OCI-LY7 (cell line): ENCODE results near the gene EPSTI1. TPM values are rescaled to one million over a fixed set of nuclear protein-coding genes. Genes with fewer than 3 reads are reported as not detected.

ENCODE experiments used
- BruUV-seq: library from RNA; stranded (reverse); fragments of 400-500 nt; replicated peaks from 2 replicates; lab custom pipeline; 2021; lab: Mats Ljungman, UMichigan
- CTCF ChIA-PET: fragments of 300-600 bp; sonication (Branson Sonifier 250); formaldehyde crosslinking; loops from one replicate; lab custom pipeline; 2022; ENCODE audit warnings: antibody characterized with exemption; ENCODE audit not compliant: unreplicated experiment; lab: Charles Lee
- POLR2A ChIA-PET: fragments of 300-600 bp; sonication (Branson Sonifier 250); formaldehyde crosslinking; loops from one replicate; lab custom pipeline; 2022; ENCODE audit warnings: antibody characterized with exemption; lab: Charles Lee
- DNase-seq: peaks from one replicate; pipeline ENCODE4 v3.0.0-alpha.2; 2015; ENCODE audit warnings: low spot score
- H2AFZ ChIP-seq: fragments of 200-600 bp; sonication (generic), shearing (Covaris generic); 2 replicates; pipeline ENCODE4 v1.6.1; 2014; ENCODE audit warnings: mild to moderate bottlenecking, antibody characterized with exemption, low read length, moderate library complexity
- H3K27ac ChIP-seq: fragments of 200-600 bp; sonication (generic); 2 replicates; pipeline ENCODE4 v1.5.1; 2014; ENCODE audit warnings: mixed run types, low read depth, mild to moderate bottlenecking, moderate library complexity, low read length, inconsistent platforms; ENCODE audit not compliant: poor library complexity, severe bottlenecking
- H3K36me3 ChIP-seq: fragments of 200-600 bp; sonication (generic); 2 replicates; pipeline ENCODE4 v1.6.1; 2014; ENCODE audit warnings: mild to moderate bottlenecking, antibody characterized with exemption, low read length, moderate library complexity, mixed read lengths; ENCODE audit not compliant: insufficient read depth
- H3K4me1 ChIP-seq: fragments of 200-600 bp; sonication (generic); 2 replicates; pipeline ENCODE4 v1.5.1; 2014; ENCODE audit warnings: mild to moderate bottlenecking, low read length; ENCODE audit not compliant: insufficient read depth, poor library complexity, severe bottlenecking
- H3K4me2 ChIP-seq: fragments of 200-600 bp; sonication (generic); 2 replicates; pipeline ENCODE4 v1.6.1; 2014; ENCODE audit warnings: mild to moderate bottlenecking, low read length
- H3K4me3 ChIP-seq: fragments of 200-600 bp; sonication (generic); 2 replicates; pipeline ENCODE4 v1.5.1; 2014; ENCODE audit warnings: mild to moderate bottlenecking, low read depth, low read length; ENCODE audit not compliant: poor library complexity, severe bottlenecking
- H3K79me2 ChIP-seq: fragments of 200-600 bp; sonication (generic); 2 replicates; pipeline ENCODE4 v1.6.1; 2016; ENCODE audit warnings: low read depth, mild to moderate bottlenecking, low read length, moderate library complexity, mixed read lengths; ENCODE audit not compliant: insufficient read depth
- H3K9me2 ChIP-seq: fragments of 200-600 bp; sonication (generic); 2 replicates; pipeline ENCODE4 v1.6.1; 2016; ENCODE audit warnings: mild to moderate bottlenecking, low read length, mixed read lengths; ENCODE audit not compliant: insufficient read depth
- H3K9me3 ChIP-seq: fragments of 200-600 bp; sonication (generic); 2 replicates; pipeline ENCODE4 v1.6.1; 2014; ENCODE audit warnings: mild to moderate bottlenecking, mixed run types, low read length, mixed read lengths
- H4K20me1 ChIP-seq: fragments of 200-600 bp; sonication (generic); 2 replicates; pipeline ENCODE4 v1.6.1; 2014; ENCODE audit warnings: mild to moderate bottlenecking, antibody characterized with exemption, low read length, moderate library complexity, mixed read lengths; ENCODE audit not compliant: insufficient read depth
- EZH2phosphoT487 ChIP-seq: fragments of 200-600 bp; sonication (generic); IDR thresholded peaks from 2 replicates; pipeline ENCODE4 v1.6.1; 2018; ENCODE audit warnings: low read depth, borderline replicate concordance, mild to moderate bottlenecking, mixed run types, antibody characterized with exemption, low read length, moderate library complexity, mixed read lengths
- intact Hi-C: fragments of 100-400 bp; cut with micrococcal nuclease; formaldehyde crosslinking; loops from one replicate; pipeline ENCODE4 v1.10.0; 2022; ENCODE audit not compliant: unreplicated experiment
- total RNA-seq, 2 experiments: library from RNA; depleted of rRNA in 1 of 2; stranded (reverse); fragments of >200 nt in 1 of 2; shearing (Covaris generic) in 1 of 2; gene quantifications; 2 replicates each; pipeline ENCODE4 v1.2.3, GENCODE V29; 2014 to 2022
- TF ChIP-seq, protein P1 (sequence below): fragments of 200-600 bp; sonication (generic); conservative IDR thresholded peaks from 2 replicates; pipeline ENCODE4 v1.5.1; 2014; ENCODE audit warnings: mild to moderate bottlenecking, antibody characterized with exemption, low read length, moderate library complexity, mixed read lengths

The EPSTI1 gene
- total RNA-seq, 2 experiments from 2014 or later: 0.49 to 2.1 TPM

DNA sequence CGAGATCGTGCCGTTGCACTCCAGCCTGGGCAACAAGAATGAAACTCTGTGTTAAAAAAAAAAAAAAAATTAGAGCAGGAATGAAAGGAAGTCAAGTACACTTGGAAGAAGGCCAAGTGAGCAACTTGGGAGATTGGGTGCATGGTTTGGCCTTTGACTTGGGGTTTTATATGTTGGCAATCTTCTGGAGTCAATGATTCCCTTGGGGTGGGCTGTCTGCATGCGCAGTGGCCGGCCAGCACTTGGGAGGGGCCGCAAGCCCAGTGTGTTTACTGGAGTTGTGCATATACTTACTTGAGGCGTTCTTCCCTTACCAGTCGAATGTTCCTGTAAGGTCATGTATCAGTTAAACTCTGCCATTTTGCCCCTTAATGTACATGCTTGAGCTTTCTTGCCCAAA lies 106.7 kb downstream of the EPSTI1 start:
- no peaks in the 10 kb centered on the region for H3K9me3 ChIP-seq
- ChIA-PET POLR2A (no interaction called here), CTCF (no interaction called here)
- H3K4me3 ChIP-seq: no peak overlapping the region
- no peak overlapping the region for H3K4me2 ChIP-seq
- no peaks in the 10 kb centered on the region for H3K4me1 ChIP-seq
- intact Hi-C loops: no loop called here
- no peak overlapping the region for H3K27ac ChIP-seq
- no peaks in the 10 kb centered on the region for H3K36me3 ChIP-seq
- H3K9me2 ChIP-seq: no peaks in the 10 kb centered on the region
- no peak for DNase-seq
- H4K20me1 ChIP-seq: no peaks in the 10 kb centered on the region
- no TSS peak for BruUV-seq
- no peaks in the 10 kb centered on the region for H3K79me2 ChIP-seq
- TF ChIP-seq, protein P1, sequence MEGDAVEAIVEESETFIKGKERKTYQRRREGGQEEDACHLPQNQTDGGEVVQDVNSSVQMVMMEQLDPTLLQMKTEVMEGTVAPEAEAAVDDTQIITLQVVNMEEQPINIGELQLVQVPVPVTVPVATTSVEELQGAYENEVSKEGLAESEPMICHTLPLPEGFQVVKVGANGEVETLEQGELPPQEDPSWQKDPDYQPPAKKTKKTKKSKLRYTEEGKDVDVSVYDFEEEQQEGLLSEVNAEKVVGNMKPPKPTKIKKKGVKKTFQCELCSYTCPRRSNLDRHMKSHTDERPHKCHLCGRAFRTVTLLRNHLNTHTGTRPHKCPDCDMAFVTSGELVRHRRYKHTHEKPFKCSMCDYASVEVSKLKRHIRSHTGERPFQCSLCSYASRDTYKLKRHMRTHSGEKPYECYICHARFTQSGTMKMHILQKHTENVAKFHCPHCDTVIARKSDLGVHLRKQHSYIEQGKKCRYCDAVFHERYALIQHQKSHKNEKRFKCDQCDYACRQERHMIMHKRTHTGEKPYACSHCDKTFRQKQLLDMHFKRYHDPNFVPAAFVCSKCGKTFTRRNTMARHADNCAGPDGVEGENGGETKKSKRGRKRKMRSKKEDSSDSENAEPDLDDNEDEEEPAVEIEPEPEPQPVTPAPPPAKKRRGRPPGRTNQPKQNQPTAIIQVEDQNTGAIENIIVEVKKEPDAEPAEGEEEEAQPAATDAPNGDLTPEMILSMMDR: no peak
- TF ChIP-seq EZH2phosphoT487: no peak
- no peak overlapping the region for H2AFZ ChIP-seq

DNA sequence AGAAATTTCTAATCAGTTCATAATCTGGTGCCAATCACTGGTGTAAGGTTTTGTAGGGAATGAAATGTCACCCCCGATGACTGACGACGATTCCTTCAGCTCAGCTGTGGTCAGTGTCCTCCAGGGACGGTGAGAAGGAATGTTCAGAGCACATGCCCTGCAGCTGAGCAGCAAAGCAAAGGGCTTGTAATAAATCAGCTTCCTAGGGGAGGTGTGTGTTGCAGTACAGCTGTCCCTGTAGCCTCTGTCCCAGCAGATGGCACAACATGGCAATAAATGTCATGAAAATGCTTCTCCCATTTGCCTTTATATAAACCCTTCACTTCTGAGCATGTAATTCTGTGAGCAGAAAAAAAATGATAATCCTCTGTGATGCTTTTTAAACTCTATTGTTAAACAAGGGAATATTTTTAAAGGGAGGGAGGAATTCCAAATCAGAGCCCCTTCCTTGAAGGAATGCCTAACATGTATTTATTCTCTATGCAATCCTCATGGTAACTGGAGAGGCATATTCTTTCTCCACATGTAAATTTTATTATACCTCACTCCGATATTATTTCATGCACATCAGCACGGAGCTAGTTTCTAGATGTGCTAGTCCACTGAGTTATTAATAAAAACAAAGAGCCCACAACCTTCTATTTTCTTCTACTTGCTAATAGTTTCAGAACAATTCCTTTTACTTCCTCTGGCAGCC lies 108.1 kb downstream of the EPSTI1 start:
- TF ChIP-seq EZH2phosphoT487: no peak
- TF ChIP-seq, protein P1: no peak
- no peak overlapping the region for H3K4me2 ChIP-seq
- no peaks in the 10 kb centered on the region for H3K79me2 ChIP-seq
- ChIA-PET CTCF (no interaction called here), POLR2A (no interaction called here)
- H3K36me3 ChIP-seq: no peaks in the 10 kb centered on the region
- intact Hi-C loops: no loop called here
- no peaks in the 10 kb centered on the region for H4K20me1 ChIP-seq
- H3K9me2 ChIP-seq: no peaks in the 10 kb centered on the region
- DNase-seq: no peak
- no peak overlapping the region for H2AFZ ChIP-seq
- no peaks in the 10 kb centered on the region for H3K4me1 ChIP-seq
- no peaks in the 10 kb centered on the region for H3K9me3 ChIP-seq
- no TSS peak for BruUV-seq
- no peak overlapping the region for H3K27ac ChIP-seq
- H3K4me3 ChIP-seq: no peak overlapping the region

DNA sequence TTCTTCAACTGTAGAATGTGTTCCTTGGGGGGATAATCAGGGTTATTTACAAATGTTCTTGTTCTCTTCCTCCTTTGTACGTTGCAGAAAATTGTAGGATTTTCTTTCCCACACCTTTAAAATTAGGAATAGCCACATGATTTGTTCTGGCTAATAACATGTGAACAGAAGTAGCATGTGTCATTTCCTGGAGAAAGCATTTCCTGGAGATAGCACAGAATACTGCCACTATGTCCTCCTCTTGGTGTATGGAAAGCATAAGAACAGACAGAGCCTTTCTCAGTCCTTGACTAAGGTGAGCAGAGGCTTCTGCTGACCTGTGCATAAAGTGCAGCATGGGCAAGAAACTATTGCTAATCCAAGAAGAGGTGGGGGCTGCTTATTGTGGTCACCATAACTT lies 108.9 kb downstream of the EPSTI1 start:
- ChIA-PET POLR2A (no interaction called here), CTCF (no interaction called here)
- intact Hi-C loops: no loop called here
- no peak for DNase-seq
- H3K27ac ChIP-seq: no peak overlapping the region
- H3K79me2 ChIP-seq: no peaks in the 10 kb centered on the region
- H3K9me3 ChIP-seq: no peaks in the 10 kb centered on the region
- no peaks in the 10 kb centered on the region for H3K9me2 ChIP-seq
- H3K4me3 ChIP-seq: no peak overlapping the region
- no peaks in the 10 kb centered on the region for H3K4me1 ChIP-seq
- no peaks in the 10 kb centered on the region for H4K20me1 ChIP-seq
- TF ChIP-seq EZH2phosphoT487: no peak
- TF ChIP-seq, protein P1: no peak
- no peaks in the 10 kb centered on the region for H3K36me3 ChIP-seq
- H3K4me2 ChIP-seq: no peak overlapping the region
- H2AFZ ChIP-seq: no peak overlapping the region
- no TSS peak for BruUV-seq
